ENCODE data around the gene AURKB. TPM values are rescaled to one million over a fixed set of nuclear protein-coding genes. Genes with fewer than 3 reads are reported as not detected.

AURKB gene
- total RNA-seq, 2 donors from 2014 or later = 90.5 to 122 TPM

GRCh38 chr17:8204761-8205555 is 5.4 kb downstream of the AURKB start:
- 89 to 98% methylated on average over 11 to 19 of the region's 19 CpGs for WGBS, 2 experiments (ENCODE audit: insufficient coverage in 1 of 2, insufficient read length in 1 of 2)
- Histone ChIP-seq H3K4me3 (ENCODE audit: low read length) (no peak overlapping the region), H3K27ac (ENCODE audit: low read depth, low read length) (no peak overlapping the region), H3K9me3 (ENCODE audit: control insufficient read depth, low read length) (no peaks in the 10 kb centered on the region), H3K27me3 (ENCODE audit: control insufficient read depth, insufficient read depth, low read length, poor library complexity, severe bottlenecking) (no peaks in the 10 kb centered on the region), H3K4me1 (ENCODE audit: control insufficient read depth, insufficient read depth, low read length) (no peaks in the 10 kb centered on the region), H3K9ac (ENCODE audit: extremely low read depth, low read length, poor library complexity, severe bottlenecking) (no peak overlapping the region), H3K36me3 (ENCODE audit: control insufficient read depth, insufficient read depth, low read length) (peaks cover 41% of the 10 kb centered on the region)
- no peak for TF ChIP-seq CTCF (conservative IDR thresholded peaks at IDR 0.05)
- Mint-ChIP-seq H3K27ac (no peak overlapping the region), H3K4me1 (peaks cover 5% of the 10 kb centered on the region), H3K36me3 (ENCODE audit: low read depth) (peaks cover 37% of the 10 kb centered on the region), H3K27me3 (ENCODE audit: insufficient read depth) (no peaks in the 10 kb centered on the region), H3K9me3 (no peaks in the 10 kb centered on the region), H3K4me3 (no peak overlapping the region)
- no peak for DNase-seq

GRCh38 chr17:8192070-8192815 is 18.1 kb downstream of the AURKB start:
- whole genome bisulfite sequencing, 2 experiments (ENCODE audit: insufficient coverage in 1 of 2, insufficient read length in 1 of 2) = 18 to 27% methylated on average over 7 to 12 of the region's 12 CpGs
- peak; percentile 98 for DNase-seq
- no peaks in the 10 kb centered on the region for H3K27me3 ChIP-seq (ENCODE audit: control insufficient read depth, insufficient read depth, low read length, poor library complexity, severe bottlenecking)
- H3K27ac ChIP-seq (ENCODE audit: low read depth, low read length) = peak overlapping the region; percentile 64
- H3K36me3 ChIP-seq (ENCODE audit: control insufficient read depth, insufficient read depth, low read length) = no peaks in the 10 kb centered on the region
- peak overlapping the region; percentile 72 for H3K4me3 ChIP-seq (ENCODE audit: low read length)
- peak overlapping the region; percentile 23 for H3K9ac ChIP-seq (ENCODE audit: extremely low read depth, low read length, poor library complexity, severe bottlenecking)
- Mint-ChIP-seq H3K9me3 (no peaks in the 10 kb centered on the region), H3K4me3 (no peak overlapping the region), H3K27ac (no peak overlapping the region), H3K4me1 (peaks cover 8% of the 10 kb centered on the region), H3K36me3 (ENCODE audit: low read depth) (no peaks in the 10 kb centered on the region), H3K27me3 (ENCODE audit: insufficient read depth) (peaks cover 11% of the 10 kb centered on the region)
- no peak for TF ChIP-seq CTCF (conservative IDR thresholded peaks at IDR 0.05)
- H3K9me3 ChIP-seq (ENCODE audit: control insufficient read depth, low read length) = no peaks in the 10 kb centered on the region
- peaks cover 14% of the 10 kb centered on the region for H3K4me1 ChIP-seq (ENCODE audit: control insufficient read depth, insufficient read depth, low read length)

- H3K36me3 ChIP-seq (ENCODE audit: control insufficient read depth, insufficient read depth, low read length) = no peaks in the 10 kb centered on the region
- H3K9me3 ChIP-seq (ENCODE audit: control insufficient read depth, low read length) = no peaks in the 10 kb centered on the region
- WGBS, 2 experiments (ENCODE audit: insufficient coverage in 1 of 2, insufficient read length in 1 of 2) = 58 to 64% methylated on average over 6 of the region's 6 CpGs
- no peak for TF ChIP-seq CTCF (conservative IDR thresholded peaks at IDR 0.05)
- H3K4me3 Mint-ChIP-seq = no peak overlapping the region
- no peaks in the 10 kb centered on the region for H3K27me3 ChIP-seq (ENCODE audit: control insufficient read depth, insufficient read depth, low read length, poor library complexity, severe bottlenecking)
- H3K27ac ChIP-seq (ENCODE audit: low read depth, low read length) = no peak overlapping the region
- no peaks in the 10 kb centered on the region for H3K9me3 Mint-ChIP-seq
- peak overlapping the region; percentile 30 for H3K27ac Mint-ChIP-seq
- H3K9ac ChIP-seq (ENCODE audit: extremely low read depth, low read length, poor library complexity, severe bottlenecking) = no peak overlapping the region
- peak overlapping the region; percentile 94 for H3K4me3 ChIP-seq (ENCODE audit: low read length)
- H3K4me1 Mint-ChIP-seq = peaks cover 8% of the 10 kb centered on the region
- H3K4me1 ChIP-seq (ENCODE audit: control insufficient read depth, insufficient read depth, low read length) = peaks cover 14% of the 10 kb centered on the region
- no peak for DNase-seq
- no peaks in the 10 kb centered on the region for H3K36me3 Mint-ChIP-seq (ENCODE audit: low read depth)
- H3K27me3 Mint-ChIP-seq (ENCODE audit: insufficient read depth) = peaks cover 11% of the 10 kb centered on the region
Observed at GRCh38 chr17:8190506-8190905, 19.9 kb downstream of the AURKB start.
